ENCODE results near the gene BCR.

The BCR gene

DNA sequence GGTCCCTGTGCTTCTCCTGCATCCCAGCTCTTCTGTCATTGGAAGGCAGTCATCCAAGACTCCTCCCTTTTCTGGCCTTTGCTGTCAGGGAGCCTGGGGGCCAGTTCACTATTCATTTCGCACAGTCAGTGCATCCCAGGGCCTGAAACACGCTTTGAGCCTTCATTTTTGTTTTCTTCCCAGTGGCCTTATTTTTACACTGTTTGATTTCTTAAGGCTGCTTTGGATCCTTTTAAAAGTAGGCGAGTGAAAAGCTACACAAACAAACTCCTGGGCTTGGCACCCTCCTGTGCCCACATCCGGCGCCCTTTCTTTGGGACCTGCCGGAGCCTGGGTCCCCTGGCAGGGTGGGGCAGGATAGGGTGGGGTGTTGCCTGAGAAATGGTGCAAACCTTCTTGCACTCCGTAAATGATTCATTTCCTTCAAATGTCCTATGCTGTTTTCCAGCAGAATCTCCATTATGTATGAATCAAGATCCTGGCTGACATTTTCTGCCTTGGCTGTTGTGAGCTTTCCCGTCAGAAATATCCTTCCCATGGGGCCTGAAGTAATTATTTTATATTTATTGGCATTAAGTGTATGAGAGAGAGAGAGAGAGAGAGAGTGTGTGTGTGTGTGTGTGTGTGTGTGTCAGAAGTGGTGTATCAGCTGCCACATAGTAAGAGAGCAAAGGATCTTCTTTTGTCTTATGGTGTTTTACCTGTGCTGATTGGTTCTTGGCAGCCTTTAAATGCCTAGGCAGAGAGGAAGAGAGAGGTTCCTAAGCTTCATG, 45.6 kb downstream of the BCR start:
- ATAC-seq (ENCODE audit: low read depth) (peak; percentile 89), DNase-seq (ENCODE audit: low spot score) (peak; percentile 80)
- Histone ChIP-seq H3K9me3 (ENCODE audit: severe bottlenecking) (peaks cover 31% of the 10 kb centered on the region), H3K27me3 (ENCODE audit: insufficient read depth, poor library complexity, severe bottlenecking) (no peaks in the 10 kb centered on the region), H3K4me1 (ENCODE audit: insufficient read depth, poor library complexity, severe bottlenecking) (peaks cover 49% of the 10 kb centered on the region), H3K27ac (ENCODE audit: poor library complexity, severe bottlenecking) (peak overlapping the region; percentile 99), H3K4me3 (ENCODE audit: severe bottlenecking) (no peak overlapping the region), H3K36me3 (ENCODE audit: low read depth) (peaks cover 22% of the 10 kb centered on the region)
- TF ChIP-seq, protein P1, sequence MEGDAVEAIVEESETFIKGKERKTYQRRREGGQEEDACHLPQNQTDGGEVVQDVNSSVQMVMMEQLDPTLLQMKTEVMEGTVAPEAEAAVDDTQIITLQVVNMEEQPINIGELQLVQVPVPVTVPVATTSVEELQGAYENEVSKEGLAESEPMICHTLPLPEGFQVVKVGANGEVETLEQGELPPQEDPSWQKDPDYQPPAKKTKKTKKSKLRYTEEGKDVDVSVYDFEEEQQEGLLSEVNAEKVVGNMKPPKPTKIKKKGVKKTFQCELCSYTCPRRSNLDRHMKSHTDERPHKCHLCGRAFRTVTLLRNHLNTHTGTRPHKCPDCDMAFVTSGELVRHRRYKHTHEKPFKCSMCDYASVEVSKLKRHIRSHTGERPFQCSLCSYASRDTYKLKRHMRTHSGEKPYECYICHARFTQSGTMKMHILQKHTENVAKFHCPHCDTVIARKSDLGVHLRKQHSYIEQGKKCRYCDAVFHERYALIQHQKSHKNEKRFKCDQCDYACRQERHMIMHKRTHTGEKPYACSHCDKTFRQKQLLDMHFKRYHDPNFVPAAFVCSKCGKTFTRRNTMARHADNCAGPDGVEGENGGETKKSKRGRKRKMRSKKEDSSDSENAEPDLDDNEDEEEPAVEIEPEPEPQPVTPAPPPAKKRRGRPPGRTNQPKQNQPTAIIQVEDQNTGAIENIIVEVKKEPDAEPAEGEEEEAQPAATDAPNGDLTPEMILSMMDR (IDR thresholded peaks at IDR 0.05; ENCODE audit: poor library complexity, severe bottlenecking) = no peak

DNA sequence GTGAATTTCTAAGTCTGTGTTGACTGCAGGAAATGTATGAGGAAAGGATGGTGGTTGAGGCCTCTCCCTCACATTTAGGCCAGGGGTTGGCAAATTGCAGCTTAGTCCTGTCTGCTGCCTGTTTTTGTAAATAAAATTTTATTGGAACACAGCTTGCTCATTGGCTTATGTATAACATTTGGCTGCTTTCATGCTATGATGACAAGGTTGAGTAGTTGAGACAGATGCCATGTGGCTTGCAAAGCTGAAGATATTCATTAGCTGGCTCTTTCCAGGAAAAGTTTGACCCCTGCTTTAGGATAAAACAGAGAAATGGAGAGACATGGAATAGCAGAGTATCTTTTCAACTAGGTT, 46.2 kb downstream of the BCR start:
- Histone ChIP-seq H3K4me3 (ENCODE audit: severe bottlenecking) (no peak overlapping the region), H3K9me3 (ENCODE audit: severe bottlenecking) (peaks cover 31% of the 10 kb centered on the region), H3K36me3 (ENCODE audit: low read depth) (peaks cover 22% of the 10 kb centered on the region), H3K4me1 (ENCODE audit: insufficient read depth, poor library complexity, severe bottlenecking) (peaks cover 49% of the 10 kb centered on the region), H3K27ac (ENCODE audit: poor library complexity, severe bottlenecking) (peak overlapping the region; percentile 99), H3K27me3 (ENCODE audit: insufficient read depth, poor library complexity, severe bottlenecking) (no peaks in the 10 kb centered on the region)
- no peak for ATAC-seq (ENCODE audit: low read depth)
- DNase-seq (ENCODE audit: low spot score) = no peak
- TF ChIP-seq, protein P1 (IDR thresholded peaks at IDR 0.05; ENCODE audit: poor library complexity, severe bottlenecking) = no peak

DNA sequence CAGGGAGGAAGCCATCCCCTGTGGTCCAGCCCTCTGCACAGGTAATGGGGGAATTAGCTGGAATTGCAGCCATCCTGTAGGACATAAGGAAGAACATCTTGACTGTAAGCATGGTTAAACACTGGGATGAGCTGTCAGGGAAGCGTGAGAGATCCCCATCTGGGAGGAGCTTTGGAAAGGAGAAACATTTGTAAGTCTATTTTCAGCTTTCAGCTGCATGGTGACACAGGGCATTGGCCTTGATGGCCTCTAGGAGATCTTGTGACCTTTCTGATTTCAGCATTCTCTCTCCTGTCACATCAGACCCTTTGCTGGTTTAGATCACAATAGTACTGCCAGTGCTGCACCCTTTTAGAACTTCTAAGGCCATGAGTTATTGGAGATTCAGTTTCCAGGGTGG, 47.1 kb downstream of the BCR start:
- H3K4me1 ChIP-seq (ENCODE audit: insufficient read depth, poor library complexity, severe bottlenecking) = peaks cover 49% of the 10 kb centered on the region
- H3K9me3 ChIP-seq (ENCODE audit: severe bottlenecking) = peaks cover 34% of the 10 kb centered on the region
- TF ChIP-seq, protein P1 (IDR thresholded peaks at IDR 0.05; ENCODE audit: poor library complexity, severe bottlenecking) = no peak
- H3K36me3 ChIP-seq (ENCODE audit: low read depth) = peaks cover 22% of the 10 kb centered on the region
- DNase-seq (ENCODE audit: low spot score) = no peak
- H3K4me3 ChIP-seq (ENCODE audit: severe bottlenecking) = no peak overlapping the region
- peak overlapping the region; percentile 99 for H3K27ac ChIP-seq (ENCODE audit: poor library complexity, severe bottlenecking)
- H3K27me3 ChIP-seq (ENCODE audit: insufficient read depth, poor library complexity, severe bottlenecking) = no peaks in the 10 kb centered on the region
- no peak for ATAC-seq (ENCODE audit: low read depth)

DNA sequence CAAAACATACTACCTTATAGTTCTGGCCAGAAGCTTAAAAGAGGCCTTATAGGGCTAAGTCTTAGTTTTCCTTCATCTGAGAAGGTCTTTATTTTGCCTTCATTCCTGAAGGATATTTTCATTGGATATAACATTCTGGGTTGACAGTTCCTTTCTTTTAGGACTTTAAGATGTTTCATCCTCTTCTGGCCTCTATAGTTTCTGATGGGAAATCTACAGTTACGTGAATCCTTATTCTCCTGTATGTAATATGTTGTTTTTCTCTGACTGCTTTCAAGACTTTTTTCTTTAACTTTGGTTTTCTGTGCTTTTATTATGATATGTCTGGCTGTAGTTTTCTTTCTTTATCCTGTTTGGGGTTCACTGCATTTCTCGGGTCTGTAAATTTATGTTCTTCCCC, 48.2 kb downstream of the BCR start:
- Histone ChIP-seq H3K4me3 (ENCODE audit: severe bottlenecking) (no peak overlapping the region), H3K36me3 (ENCODE audit: low read depth) (peaks cover 22% of the 10 kb centered on the region), H3K27me3 (ENCODE audit: insufficient read depth, poor library complexity, severe bottlenecking) (no peaks in the 10 kb centered on the region), H3K9me3 (ENCODE audit: severe bottlenecking) (peaks cover 24% of the 10 kb centered on the region), H3K27ac (ENCODE audit: poor library complexity, severe bottlenecking) (no peak overlapping the region), H3K4me1 (ENCODE audit: insufficient read depth, poor library complexity, severe bottlenecking) (peaks cover 40% of the 10 kb centered on the region)
- ATAC-seq (ENCODE audit: low read depth) (no peak), DNase-seq (ENCODE audit: low spot score) (no peak)
- TF ChIP-seq, protein P1 (IDR thresholded peaks at IDR 0.05; ENCODE audit: poor library complexity, severe bottlenecking) = no peak

DNA sequence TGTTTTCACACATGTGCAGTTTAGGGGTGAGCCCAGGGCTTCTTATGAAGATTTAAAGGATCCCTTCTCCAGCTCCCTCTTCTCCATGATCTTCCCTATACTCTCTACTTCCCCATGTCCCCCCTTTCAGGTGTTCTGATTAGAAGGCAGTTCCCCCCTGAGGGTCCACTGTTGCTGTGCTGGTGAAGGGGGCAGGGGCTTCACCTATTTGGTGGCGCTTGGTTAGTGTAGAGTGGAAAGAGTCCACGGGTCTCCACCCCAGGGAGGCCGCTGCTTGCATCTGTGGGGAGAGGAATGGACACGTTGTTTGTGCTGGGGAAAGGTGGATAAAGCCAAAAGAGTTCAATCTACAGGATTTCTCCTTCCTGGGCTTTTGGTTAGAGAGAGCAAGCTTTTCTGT, 49.3 kb downstream of the BCR start:
- H3K27ac ChIP-seq (ENCODE audit: poor library complexity, severe bottlenecking) = peak overlapping the region; percentile 5
- peaks cover 24% of the 10 kb centered on the region for H3K9me3 ChIP-seq (ENCODE audit: severe bottlenecking)
- no peak overlapping the region for H3K4me3 ChIP-seq (ENCODE audit: severe bottlenecking)
- H3K4me1 ChIP-seq (ENCODE audit: insufficient read depth, poor library complexity, severe bottlenecking) = peaks cover 29% of the 10 kb centered on the region
- TF ChIP-seq, protein P1 (IDR thresholded peaks at IDR 0.05; ENCODE audit: poor library complexity, severe bottlenecking) = no peak
- no peak for DNase-seq (ENCODE audit: low spot score)
- ATAC-seq (ENCODE audit: low read depth) = no peak
- H3K27me3 ChIP-seq (ENCODE audit: insufficient read depth, poor library complexity, severe bottlenecking) = no peaks in the 10 kb centered on the region
- peaks cover 26% of the 10 kb centered on the region for H3K36me3 ChIP-seq (ENCODE audit: low read depth)
